Measurements from ENCODE around the gene SUN5.
"Not testable (repeated sequence)": the region's sequence is repeated elsewhere in the genome, so short reads cannot be mapped to it uniquely, and the experiment has no call there.

The SUN5 gene

GRCh38 chr20:33004141-33004751, at the start of gene SUN5:
Gene SUN5 (minus strand): TSS chr20:33004433. CDS start chr20:33004340, 93 bp downstream.
- DNase-seq (ENCODE audit: low spot score), result no peak

- no peak for DNase-seq (ENCODE audit: low spot score)
These were observed 49.3 kb upstream of the SUN5 start, which contains the start of gene BPIFB3 for GRCh38 chr20:33053291-33054106. Gene BPIFB3 (plus strand): TSS chr20:33053903. CDS start chr20:33055436, 1,533 bp downstream.

GRCh38 chr20:33051333-33051732, 47.1 kb upstream of the SUN5 start:
- no peak for DNase-seq (ENCODE audit: low spot score)

- no peak for DNase-seq (ENCODE audit: low spot score)
These were observed 42.2 kb upstream of the SUN5 start for GRCh38 chr20:33046412-33046811.

- not testable (repeated sequence) for DNase-seq (ENCODE audit: low spot score)
These were observed 41.0 kb upstream of the SUN5 start for GRCh38 chr20:33045129-33045721.

GRCh38 chr20:33043731-33044181, 39.5 kb upstream of the SUN5 start:
- no peak for DNase-seq (ENCODE audit: low spot score)

GRCh38 chr20:33042983-33043730, 38.9 kb upstream of the SUN5 start:
- DNase-seq (ENCODE audit: low spot score), result no peak

- DNase-seq (ENCODE audit: low spot score), result no peak
These were observed 38.2 kb upstream of the SUN5 start for GRCh38 chr20:33042430-33042829.

- no peak for DNase-seq (ENCODE audit: low spot score)
These were observed 34.0 kb upstream of the SUN5 start for GRCh38 chr20:33038243-33038642.

GRCh38 chr20:33037456-33037855, 33.2 kb upstream of the SUN5 start:
- no peak for DNase-seq (ENCODE audit: low spot score)

GRCh38 chr20:33034901-33035492, 30.8 kb upstream of the SUN5 start:
- DNase-seq (ENCODE audit: low spot score), result no peak

- no peak for DNase-seq (ENCODE audit: low spot score)
These were observed 29.9 kb upstream of the SUN5 start for GRCh38 chr20:33034115-33034514.

- no peak for DNase-seq (ENCODE audit: low spot score)
These were observed 29.1 kb upstream of the SUN5 start for GRCh38 chr20:33033381-33033780.

- no peak for DNase-seq (ENCODE audit: low spot score)
These were observed 28.3 kb upstream of the SUN5 start for GRCh38 chr20:33032555-33032954.

- DNase-seq (ENCODE audit: low spot score), result no peak
These were observed 27.3 kb upstream of the SUN5 start, which contains the start of gene BPIFB6 for GRCh38 chr20:33031531-33031930. Gene BPIFB6 (plus strand): TSS chr20:33031648. CDS start chr20:33031648, 0 bp downstream.

GRCh38 chr20:33030569-33030968, 26.3 kb upstream of the SUN5 start:
- no peak for DNase-seq (ENCODE audit: low spot score)

- DNase-seq (ENCODE audit: low spot score), result no peak
These were observed 25.8 kb upstream of the SUN5 start for GRCh38 chr20:33030076-33030475.

- no peak for DNase-seq (ENCODE audit: low spot score)
These were observed 24.6 kb upstream of the SUN5 start for GRCh38 chr20:33028875-33029274.

GRCh38 chr20:33027769-33028751, 23.8 kb upstream of the SUN5 start:
- no peak for DNase-seq (ENCODE audit: low spot score)
